HS-27A (cell line): ENCODE measurements around the gene NSMF.

Experiments used
- DNase-seq: peaks from one replicate; pipeline ENCODE4 v3.0.0-alpha.2; 2012; ENCODE audit warnings: low read depth, missing footprints

NSMF gene

DNA sequence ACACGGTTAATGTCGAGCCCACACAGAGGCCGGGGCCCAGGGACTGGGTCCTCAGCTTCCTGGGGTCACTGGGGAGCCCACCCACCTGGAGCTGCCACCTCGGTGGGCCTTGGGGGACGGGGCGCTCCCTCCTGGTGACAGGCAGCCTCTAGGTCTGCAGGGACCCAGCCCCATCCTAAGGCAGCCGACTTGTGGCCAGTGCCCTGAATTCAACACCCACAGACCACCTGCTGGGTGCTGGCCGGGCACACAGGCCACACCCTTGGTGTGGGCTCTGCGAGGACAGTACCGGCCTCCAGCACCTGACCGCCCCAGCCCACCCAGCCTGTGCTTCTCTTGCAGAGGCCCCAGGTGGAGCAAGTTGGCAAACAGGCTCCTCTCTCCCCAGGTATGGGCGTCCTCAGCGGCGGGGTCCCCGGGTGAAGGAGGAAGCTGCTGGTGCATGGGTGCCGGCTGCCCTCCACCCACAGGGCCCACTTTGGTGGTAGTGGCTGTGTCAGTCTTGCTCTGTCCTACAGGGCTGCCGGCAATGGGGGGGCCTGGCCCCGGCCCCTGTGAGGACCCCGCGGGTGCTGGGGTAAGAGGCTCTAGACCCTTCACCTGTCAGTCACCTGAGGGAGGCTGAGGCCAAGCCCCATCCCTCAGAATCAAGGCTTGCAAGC is 26.3 kb downstream of the NSMF start:
- no peak for DNase-seq

GRCh38 chr9:137431416-137431931 is 27.7 kb downstream of the NSMF start:
- DNase-seq, result no peak

GRCh38 chr9:137430723-137431415 is 28.3 kb downstream of the NSMF start:
- no peak for DNase-seq

DNA sequence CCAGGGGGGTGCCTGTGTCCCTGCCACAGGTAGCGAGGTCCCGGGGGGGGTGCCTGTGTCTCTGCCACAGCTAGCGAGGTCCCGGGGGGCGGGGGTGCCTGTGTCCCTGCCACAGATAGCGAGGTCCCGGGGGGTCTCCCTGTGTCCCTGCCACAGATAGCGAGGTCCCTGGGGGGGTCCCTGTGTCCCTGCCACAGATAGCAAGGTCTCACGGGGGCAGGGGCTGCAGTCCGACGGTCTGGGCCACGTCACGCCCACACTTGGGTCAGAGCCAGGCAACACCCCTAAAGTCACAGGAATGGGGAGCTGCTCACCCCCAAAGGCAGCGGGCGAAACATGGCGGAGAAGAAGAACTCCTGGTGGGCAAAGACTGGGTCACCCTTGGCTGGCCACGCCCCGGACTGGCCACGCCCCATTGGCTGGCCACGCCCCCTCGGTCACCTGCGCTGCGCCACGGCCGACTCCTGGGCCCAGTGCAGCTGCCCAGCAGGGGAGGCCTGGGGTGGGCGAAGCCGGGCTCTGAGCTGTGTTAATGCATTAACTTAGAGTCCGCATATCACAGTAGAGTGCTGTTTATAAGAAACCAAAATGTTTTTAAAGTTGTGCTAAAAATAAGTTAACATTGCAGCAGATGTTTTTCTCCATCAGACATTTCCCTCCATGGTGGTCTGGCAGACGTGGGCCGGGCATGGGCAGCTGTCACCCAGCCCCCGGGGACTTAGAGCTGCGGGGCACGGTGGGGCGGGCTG is 29.0 kb downstream of the NSMF start:
- DNase-seq, result no peak

DNA sequence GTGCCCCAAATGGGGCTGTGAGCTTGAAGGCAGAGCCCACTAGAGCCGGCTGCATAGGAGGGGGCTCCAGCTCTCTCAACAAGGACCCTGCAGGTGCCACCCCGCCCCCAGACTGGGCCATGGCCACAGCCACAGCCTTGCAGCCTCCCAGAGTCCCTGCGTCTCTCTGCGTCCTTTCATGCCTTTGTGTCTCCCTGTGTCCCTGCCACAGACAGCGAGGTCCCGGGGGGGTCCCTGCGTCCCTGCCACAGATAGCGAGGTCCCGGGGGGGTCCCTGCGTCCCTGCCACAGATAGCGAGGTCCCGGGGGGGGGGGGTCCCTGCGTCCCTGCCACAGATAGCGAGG is 29.6 kb downstream of the NSMF start:
- DNase-seq, result no peak

- no peak for DNase-seq
Observed at GRCh38 chr9:137428841-137429545, 30.1 kb downstream of the NSMF start.

GRCh38 chr9:137428311-137428630 is 30.9 kb downstream of the NSMF start:
- no peak for DNase-seq

DNA sequence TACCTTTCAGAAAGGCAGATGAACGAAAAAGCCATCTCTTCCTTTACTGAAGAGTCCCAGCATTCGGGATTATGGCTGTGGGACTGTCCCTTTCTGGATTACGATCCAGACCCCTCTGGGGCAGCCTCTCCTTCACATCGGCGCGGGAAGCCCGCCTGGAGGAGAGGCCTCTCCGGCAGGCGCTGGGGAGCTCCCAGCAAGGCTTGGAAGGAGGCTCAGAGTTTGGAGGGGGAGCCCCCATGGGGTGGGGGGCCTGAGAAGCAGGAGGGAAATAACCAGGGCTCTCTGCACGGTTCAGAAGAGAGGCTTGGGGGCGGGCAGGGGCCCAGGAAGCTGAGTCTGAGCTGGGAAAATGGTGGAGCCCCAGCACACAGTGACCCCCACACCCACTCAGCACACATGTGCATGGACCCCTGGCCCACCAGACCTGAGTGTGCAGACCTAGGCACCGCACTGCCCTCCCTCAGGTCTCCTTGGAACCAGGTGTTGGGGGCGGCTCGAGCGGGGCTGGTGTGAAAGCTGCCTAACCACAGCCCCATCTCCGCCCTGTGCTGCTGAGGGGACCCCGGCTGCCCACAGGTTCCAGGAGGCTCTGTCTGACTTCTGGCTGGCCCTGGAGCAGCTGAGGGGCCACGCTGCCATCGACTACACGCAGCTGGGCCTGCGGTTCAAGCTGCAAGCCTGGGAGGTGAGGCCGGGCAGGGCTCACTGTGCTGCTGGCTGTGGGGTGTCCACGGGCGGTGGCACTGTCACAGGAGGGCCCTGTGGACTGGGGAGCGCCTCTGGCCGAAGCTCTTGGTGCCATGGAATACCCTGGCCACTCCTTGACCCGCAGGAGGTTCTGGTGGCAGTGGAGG is 31.5 kb downstream of the NSMF start:
- no peak for DNase-seq

DNA sequence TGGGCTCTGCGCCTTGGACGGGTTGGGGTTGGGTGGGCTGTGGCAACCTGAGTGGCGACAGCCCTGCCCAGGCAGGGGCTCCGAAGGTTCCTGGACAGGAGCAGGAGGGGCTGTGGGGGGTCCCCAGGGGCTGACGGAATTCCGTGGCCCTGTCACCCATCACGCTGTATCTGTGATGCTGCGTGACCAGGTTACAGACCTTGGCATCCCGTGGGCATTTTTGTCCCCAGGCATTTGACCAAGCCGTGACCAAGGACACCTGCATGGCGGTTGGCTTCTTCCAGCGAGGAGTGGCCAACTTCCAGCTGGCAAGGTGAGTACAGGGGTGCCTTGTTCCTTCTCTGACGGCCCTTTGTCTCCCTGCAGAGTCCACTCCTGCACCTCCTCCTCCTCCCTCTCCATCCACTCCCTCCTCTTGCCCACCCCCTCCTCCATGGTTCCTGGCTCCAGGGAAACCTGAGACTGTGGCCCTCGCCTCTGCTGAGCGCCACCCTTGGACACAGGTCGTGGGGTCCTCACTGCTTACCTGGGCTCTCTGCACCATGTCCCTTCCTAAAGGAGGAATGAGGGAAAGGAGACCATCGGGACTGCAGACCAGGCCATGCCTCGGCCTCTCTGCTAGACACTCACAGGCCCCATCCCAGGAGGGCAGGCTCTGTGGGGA is 33.0 kb downstream of the NSMF start:
- DNase-seq, result no peak

GRCh38 chr9:137423514-137424291 is 35.4 kb downstream of the NSMF start:
- no peak for DNase-seq

DNA sequence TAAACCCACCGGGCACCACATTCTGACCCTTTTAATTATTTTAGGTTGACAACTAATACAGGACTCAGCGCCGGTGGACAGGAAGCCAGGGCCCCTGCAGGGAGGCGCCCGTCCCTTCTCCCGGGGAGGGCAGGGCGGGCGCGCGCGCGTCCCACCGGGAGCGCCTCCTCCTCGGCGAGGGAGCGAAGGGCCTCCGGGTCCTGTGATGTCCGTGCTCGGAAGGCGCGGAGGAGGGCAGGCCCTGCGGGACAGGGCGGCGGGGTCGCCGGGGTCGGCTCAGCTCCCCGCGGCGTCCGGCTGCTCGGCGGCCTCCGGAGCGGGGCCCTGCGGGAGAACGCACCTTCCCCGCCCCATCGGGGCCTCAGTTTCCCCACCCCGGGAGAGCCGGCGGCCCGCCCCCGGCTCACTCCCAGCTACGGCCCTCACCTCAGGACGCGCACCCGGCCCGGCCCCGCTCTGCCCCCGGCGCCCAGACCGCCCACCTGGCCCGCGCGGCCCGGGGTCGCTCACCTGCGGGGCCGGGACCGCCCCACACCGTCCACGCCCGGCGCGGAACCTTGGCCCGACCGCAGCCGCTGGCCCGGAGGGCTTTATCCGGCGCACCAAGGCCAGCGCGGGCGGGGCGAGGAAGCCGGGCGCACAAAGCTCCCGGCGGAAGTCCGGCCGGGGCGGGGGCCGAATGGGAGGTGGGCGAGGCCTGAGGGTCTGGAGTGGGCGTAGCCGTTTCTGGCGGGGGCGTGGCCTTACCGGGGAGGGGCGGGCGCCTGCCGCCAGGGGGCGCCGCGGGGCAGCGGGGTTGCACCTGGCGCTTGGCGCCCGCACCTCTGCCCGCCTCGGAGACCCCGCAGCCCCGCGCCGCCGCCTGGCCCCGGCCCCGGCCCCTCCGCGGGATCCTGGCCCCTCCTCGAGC is 36.3 kb downstream of the NSMF start, which contains the start of the genes EXD3 and NOXA1:
Gene EXD3, minus strand, starts transcription at position 559 of the 910 bp plus-strand sequence. CDS start 27,805 bp downstream, outside the sequence.
Gene NOXA1, plus strand, starts transcription at position 790 of the 910 bp plus-strand sequence. CDS start 137 bp downstream, outside the sequence.
- peak; percentile 46 for DNase-seq

- no peak for DNase-seq
Observed at GRCh38 chr9:137421838-137422603, 37.1 kb downstream of the NSMF start.

GRCh38 chr9:137417161-137418021 is 41.7 kb downstream of the NSMF start:
- DNase-seq, result no peak

- no peak for DNase-seq
Observed at GRCh38 chr9:137416563-137417151, 42.5 kb downstream of the NSMF start.

DNA sequence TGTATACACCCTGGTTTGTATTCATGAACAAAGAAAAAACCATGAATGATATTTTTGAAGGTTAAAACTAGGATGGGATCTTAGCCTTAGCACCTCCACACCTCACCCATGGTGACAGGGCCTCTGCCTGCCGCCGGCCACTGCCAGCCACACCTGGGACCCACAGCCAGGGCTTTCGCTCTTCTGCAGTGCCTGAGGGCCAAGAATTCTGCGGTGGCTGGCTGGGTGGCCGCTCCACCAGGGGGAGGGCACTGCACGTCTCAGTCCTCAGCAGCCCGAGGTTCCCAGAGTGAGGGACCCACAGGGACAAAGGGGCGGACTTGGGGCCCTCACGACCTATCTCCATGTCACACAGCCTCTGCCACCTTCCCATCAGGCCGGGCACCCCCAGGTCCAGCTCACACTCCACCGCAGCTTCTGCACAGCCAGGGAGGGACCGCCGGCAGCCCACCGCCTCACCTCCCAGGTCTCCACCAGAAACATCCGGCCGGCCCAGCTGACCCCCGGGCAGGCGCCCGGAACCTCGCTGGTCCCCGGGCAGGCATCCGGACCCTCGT is 43.0 kb downstream of the NSMF start:
- DNase-seq, result no peak

GRCh38 chr9:137415451-137415850 is 43.7 kb downstream of the NSMF start:
- DNase-seq, result no peak
